ENCODE results near the gene FFAR1. TPM values are rescaled to one million over a fixed set of nuclear protein-coding genes. Genes with fewer than 3 reads are reported as not detected.
"Not testable (repeated sequence)": the region's sequence is repeated elsewhere in the genome, so short reads cannot be mapped to it uniquely, and the experiment has no call there.

The FFAR1 gene
- total RNA-seq, 2 experiments from 2014 or later: not detected

DNA sequence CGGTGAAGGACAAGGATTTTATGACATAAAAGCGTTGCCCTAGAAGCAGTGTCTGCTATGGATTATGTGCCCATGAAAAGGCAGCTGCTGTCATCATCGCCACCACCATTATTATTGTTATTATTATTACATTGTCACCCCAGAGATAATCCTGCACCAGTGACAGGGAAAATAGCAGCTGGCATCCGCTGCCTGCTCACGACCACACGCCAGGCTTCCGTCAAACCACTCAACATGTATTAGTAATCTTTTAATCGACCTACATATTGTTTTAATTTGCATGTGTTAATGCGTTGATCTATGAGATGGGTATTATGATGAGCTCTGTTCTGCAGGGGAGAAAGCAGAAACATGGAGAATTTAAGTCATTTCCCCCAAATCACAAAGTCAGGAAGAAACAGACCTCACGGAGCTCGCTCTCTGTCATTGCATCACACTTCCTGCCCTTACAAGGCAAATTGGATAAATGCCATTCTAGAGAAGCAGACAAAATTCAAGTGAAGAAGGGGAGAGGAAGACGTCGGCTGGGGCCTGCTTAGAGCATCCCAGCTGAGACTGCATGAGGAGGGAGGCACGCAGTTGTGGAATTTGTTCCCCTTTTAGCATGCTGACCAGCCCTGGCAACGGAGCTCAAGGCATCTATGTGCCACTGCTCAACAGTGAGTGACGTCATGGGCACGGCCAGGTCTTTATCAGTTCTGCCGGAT is 10.3 kb downstream of the FFAR1 start, which contains the start of gene FFAR3:
FFAR3 (plus strand) TSS at position 594 of the 707 bp plus-strand sequence. CDS start 431 bp downstream, outside the sequence.
- Mint-ChIP-seq H3K27ac (no peak within 1 kb of the TSS), H3K36me3 (ENCODE audit: low read depth) (no peaks in the 10 kb centered on the region), H3K9me3 (ENCODE audit: insufficient read depth) (no peaks in the 10 kb centered on the region), H3K4me1 (ENCODE audit: low read depth) (peaks cover 11% of the 10 kb centered on the region), H3K4me3 (no peak within 1 kb of the TSS), H3K27me3 (ENCODE audit: low read depth) (peaks cover 3% of the 10 kb centered on the region)
- POLR2A ChIA-PET: no interaction called here
- ATAC-seq (no peak), DNase-seq (no peak)
- CTCF ChIA-PET: interaction anchor here (0.7 to 4.0 kb wide), 7 partner anchors 10 to 137 kb away, joined by 3 to 21 read pairs (median 5); partner anchors contain the start of gene FFAR1

DNA sequence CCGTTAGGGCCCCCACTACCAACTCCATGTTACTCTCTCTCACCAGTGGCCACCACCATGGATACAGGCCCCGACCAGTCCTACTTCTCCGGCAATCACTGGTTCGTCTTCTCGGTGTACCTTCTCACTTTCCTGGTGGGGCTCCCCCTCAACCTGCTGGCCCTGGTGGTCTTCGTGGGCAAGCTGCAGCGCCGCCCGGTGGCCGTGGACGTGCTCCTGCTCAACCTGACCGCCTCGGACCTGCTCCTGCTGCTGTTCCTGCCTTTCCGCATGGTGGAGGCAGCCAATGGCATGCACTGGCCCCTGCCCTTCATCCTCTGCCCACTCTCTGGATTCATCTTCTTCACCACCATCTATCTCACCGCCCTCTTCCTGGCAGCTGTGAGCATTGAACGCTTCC is 11.1 kb downstream of the FFAR1 start:
- CTCF ChIA-PET: interaction anchor here (1.4 to 4.0 kb wide), 2 partner anchors 104 to 136 kb away, joined by 10 to 21 read pairs; no protein-coding TSS in a partner anchor
- ATAC-seq, DNase-seq: not testable (repeated sequence)

DNA sequence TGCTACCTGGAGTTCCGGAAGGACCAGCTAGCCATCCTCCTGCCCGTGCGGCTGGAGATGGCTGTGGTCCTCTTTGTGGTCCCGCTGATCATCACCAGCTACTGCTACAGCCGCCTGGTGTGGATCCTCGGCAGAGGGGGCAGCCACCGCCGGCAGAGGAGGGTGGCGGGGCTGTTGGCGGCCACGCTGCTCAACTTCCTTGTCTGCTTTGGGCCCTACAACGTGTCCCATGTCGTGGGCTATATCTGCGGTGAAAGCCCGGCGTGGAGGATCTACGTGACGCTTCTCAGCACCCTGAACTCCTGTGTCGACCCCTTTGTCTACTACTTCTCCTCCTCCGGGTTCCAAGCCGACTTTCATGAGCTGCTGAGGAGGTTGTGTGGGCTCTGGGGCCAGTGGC is 11.7 kb downstream of the FFAR1 start:
- H3K9me3 Mint-ChIP-seq (ENCODE audit: insufficient read depth); DNase-seq; H3K4me3 Mint-ChIP-seq; POLR2A ChIA-PET; CTCF ChIA-PET; H3K27ac Mint-ChIP-seq; ATAC-seq; H3K36me3 Mint-ChIP-seq (ENCODE audit: low read depth); H3K27me3 Mint-ChIP-seq (ENCODE audit: low read depth): not testable (repeated sequence)
- H3K4me1 Mint-ChIP-seq (ENCODE audit: low read depth): peaks cover 11% of the 10 kb centered on the region

More for the DNA sequence above, 11.1 kb downstream of the FFAR1 start:
- H3K27me3 Mint-ChIP-seq (ENCODE audit: low read depth); POLR2A ChIA-PET; H3K27ac Mint-ChIP-seq; H3K9me3 Mint-ChIP-seq (ENCODE audit: insufficient read depth); H3K4me3 Mint-ChIP-seq; H3K36me3 Mint-ChIP-seq (ENCODE audit: low read depth): not testable (repeated sequence)
- peaks cover 11% of the 10 kb centered on the region for H3K4me1 Mint-ChIP-seq (ENCODE audit: low read depth)

DNA sequence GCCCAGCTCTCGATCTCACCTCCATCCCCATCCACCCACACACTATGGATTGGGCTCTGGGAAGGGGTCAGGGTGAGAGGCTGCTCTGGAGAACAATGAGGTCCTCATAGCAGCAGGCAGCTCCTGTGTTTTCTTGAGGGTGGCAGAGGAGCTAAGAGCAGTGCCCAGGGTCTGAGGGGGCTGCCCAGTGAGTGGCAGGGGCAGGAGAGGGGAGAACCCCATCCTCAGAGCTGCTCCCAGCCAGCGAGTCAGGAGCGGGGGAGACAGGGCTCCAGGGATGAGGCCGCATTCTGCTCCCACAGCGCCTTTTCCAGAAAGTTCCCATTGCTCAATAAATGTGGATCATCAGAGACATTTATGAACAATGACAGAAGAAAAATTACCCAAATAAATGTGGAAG is 12.4 kb downstream of the FFAR1 start:
- H3K9me3 Mint-ChIP-seq (ENCODE audit: insufficient read depth); ATAC-seq; CTCF ChIA-PET; POLR2A ChIA-PET; H3K27ac Mint-ChIP-seq; H3K36me3 Mint-ChIP-seq (ENCODE audit: low read depth); H3K27me3 Mint-ChIP-seq (ENCODE audit: low read depth); H3K4me3 Mint-ChIP-seq; DNase-seq: not testable (repeated sequence)
- H3K4me1 Mint-ChIP-seq (ENCODE audit: low read depth): peaks cover 11% of the 10 kb centered on the region

DNA sequence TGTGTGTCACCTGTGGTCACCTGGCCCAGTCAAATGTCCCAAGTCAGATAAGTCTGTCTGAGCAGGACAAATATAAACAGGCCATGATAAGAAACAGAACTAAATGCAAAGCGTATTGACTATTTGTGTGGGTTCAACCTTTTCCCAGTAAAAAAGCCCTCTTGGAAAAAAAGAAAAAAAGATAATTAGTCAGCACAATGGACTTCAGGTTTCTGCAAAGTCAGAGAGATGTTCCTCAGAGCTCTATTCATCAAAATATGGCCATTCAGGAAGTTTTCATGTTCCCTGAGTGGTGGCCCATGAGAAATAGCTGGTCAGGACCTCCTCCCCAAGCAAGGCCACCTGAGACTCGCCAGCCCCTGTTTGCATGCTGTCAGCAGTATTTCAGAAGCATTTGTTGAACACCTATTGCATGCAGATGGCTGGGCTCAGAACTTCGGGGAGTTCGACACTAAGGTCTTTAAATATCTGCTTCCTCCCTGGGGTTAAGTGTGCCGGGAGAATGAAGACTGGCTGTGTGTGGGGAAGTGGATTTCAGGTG is 13.2 kb downstream of the FFAR1 start:
- ATAC-seq (no peak), DNase-seq (no peak)
- ChIA-PET POLR2A (no interaction called here), CTCF (no interaction called here)
- Mint-ChIP-seq H3K27me3 (ENCODE audit: low read depth) (peaks cover 2% of the 10 kb centered on the region), H3K36me3 (ENCODE audit: low read depth) (no peaks in the 10 kb centered on the region), H3K4me1 (ENCODE audit: low read depth) (peaks cover 11% of the 10 kb centered on the region), H3K4me3 (no peak overlapping the region), H3K27ac (no peak overlapping the region), H3K9me3 (ENCODE audit: insufficient read depth) (no peaks in the 10 kb centered on the region)

DNA sequence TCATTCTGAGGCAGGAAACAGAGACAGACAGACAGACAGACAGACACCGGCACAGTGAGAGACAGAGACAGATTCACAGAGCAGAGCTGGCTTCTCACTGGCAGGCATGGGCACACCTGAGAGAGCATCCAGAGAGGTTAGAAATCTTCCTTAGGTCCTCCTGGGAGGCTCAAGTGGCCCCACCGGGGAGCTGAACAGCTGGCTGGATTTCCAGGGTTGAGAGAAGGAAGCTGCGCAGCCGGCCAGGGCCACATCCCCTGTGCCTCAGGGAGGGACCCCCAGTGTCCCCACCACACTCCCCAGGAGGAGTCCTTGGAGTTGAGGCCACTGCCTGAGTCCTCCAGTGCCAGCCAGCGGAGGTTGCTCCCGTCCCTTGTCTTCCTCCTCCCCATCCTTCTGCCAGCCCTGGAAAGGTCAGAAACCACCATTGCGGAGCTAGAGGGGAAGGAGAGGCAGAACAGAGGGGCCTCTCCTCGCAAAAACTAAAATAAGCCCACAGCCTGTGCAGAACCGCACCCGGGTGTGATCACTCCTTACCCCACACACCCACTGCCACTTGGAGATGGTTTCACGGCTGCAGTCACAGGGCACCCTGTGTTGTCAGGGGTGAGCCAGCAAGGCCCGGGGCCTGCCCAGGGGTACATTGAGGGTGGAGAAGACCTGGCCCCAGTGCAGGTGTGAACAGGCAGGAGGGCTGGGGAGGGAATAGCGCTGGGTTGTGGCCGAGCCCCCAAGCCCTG is 14.7 kb downstream of the FFAR1 start:
- Mint-ChIP-seq H3K27ac (no peak overlapping the region), H3K4me1 (ENCODE audit: low read depth) (peaks cover 10% of the 10 kb centered on the region), H3K36me3 (ENCODE audit: low read depth) (no peaks in the 10 kb centered on the region), H3K9me3 (ENCODE audit: insufficient read depth) (no peaks in the 10 kb centered on the region), H3K27me3 (ENCODE audit: low read depth) (peaks cover 4% of the 10 kb centered on the region), H3K4me3 (no peak overlapping the region)
- DNase-seq (no peak), ATAC-seq (no peak)
- ChIA-PET POLR2A (no interaction called here), CTCF (no interaction called here)

DNA sequence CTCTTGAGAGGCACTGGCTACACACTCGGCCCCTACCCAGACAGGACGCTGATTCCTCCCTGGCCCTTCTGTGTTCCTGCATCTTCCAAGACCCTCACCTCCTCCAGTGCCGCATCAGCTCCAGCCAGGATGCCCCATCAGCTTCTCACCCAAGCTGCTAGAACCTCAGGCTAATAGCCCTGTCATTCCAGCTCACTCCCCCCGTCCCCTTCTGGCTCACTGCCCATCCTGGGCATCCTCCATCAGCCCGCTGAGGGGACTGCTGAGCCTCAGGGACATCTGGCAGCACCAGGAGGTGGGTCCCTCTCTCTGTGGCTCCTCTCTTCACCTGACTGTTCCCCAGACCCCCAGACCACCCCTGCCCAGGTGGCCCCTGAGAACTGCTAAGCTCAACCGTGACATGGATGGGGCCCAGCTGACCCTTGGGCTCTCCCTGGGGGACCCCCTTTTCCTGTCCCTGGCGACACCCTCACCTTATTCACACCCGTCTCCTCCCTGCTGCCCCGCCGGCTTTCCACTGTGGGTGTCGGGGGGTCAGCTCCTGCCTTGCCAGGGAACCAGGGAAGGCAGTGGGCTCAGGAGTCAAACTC is 15.4 kb downstream of the FFAR1 start:
- Mint-ChIP-seq H3K4me3 (no peak overlapping the region), H3K36me3 (ENCODE audit: low read depth) (no peaks in the 10 kb centered on the region), H3K9me3 (ENCODE audit: insufficient read depth) (no peaks in the 10 kb centered on the region), H3K4me1 (ENCODE audit: low read depth) (peaks cover 4% of the 10 kb centered on the region), H3K27ac (no peak overlapping the region), H3K27me3 (ENCODE audit: low read depth) (peaks cover 9% of the 10 kb centered on the region)
- ATAC-seq (no peak), DNase-seq (no peak)
- ChIA-PET POLR2A (no interaction called here), CTCF (no interaction called here)

DNA sequence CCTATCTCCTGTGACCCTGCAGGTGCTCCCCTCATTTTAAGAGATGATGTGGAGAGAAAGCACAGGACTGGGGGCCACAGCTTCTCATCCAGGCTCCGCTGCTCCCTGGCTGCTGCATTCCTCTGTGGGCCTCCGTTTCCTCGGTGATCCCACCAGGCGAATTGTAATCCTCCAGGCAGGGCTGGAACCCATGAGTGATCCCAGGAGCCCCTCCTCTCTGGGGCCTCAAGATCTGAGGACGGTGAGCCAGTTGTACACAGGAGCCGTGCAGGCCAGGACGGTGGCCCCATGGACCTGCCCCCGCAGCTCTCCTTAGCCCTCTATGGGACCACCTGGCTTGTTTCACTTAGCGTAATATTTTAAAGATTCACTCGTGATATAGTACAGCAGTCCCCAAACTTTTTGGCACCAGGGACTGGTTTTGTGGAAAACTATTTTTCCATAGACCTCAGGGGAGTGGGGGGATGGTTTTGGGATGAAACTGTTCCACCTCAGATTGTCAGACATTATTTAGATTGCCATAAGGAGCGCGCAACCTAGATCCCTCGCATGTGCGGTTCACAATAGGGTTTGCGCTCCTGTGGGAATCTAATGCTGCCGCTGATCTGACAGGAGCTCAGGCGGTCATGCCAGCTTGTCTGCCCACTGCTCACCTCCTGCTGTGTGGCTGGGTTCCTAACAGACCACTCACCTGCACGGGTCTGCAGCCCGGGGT is 16.2 kb downstream of the FFAR1 start:
- Mint-ChIP-seq H3K4me1 (ENCODE audit: low read depth) (no peaks in the 10 kb centered on the region), H3K4me3 (no peak overlapping the region), H3K27ac (no peak overlapping the region), H3K36me3 (ENCODE audit: low read depth) (no peaks in the 10 kb centered on the region), H3K27me3 (ENCODE audit: low read depth) (peaks cover 16% of the 10 kb centered on the region), H3K9me3 (ENCODE audit: insufficient read depth) (no peaks in the 10 kb centered on the region)
- ChIA-PET CTCF (interaction anchor here (1.0 kb wide), 1 partner anchor 145 kb away, joined by 3 read pairs; no protein-coding TSS in a partner anchor), POLR2A (no interaction called here)
- DNase-seq (no peak), ATAC-seq (no peak)

DNA sequence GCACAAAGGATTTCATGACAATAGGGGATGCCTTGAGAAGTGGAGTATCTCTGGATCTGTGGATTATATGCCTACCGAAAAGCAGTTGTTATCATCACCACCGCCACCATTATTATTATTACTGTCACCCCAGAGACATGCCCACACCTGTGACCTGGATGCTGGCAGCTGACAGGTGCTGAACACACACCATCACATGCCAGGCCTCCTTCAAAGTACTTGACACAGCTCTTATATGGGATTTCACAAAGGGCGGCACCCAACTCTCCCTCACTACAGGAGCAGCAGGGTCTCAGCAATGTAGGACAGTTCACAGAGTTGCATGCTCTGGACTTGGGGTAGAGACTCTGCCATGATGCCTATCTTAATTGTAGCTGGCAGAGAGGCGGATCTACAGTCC is 17.6 kb downstream of the FFAR1 start:
- Mint-ChIP-seq H3K27ac (no peak overlapping the region), H3K4me3 (no peak overlapping the region), H3K9me3 (ENCODE audit: insufficient read depth) (no peaks in the 10 kb centered on the region), H3K36me3 (ENCODE audit: low read depth) (no peaks in the 10 kb centered on the region), H3K27me3 (ENCODE audit: low read depth) (peaks cover 22% of the 10 kb centered on the region), H3K4me1 (ENCODE audit: low read depth) (no peaks in the 10 kb centered on the region)
- no peak for ATAC-seq
- DNase-seq: no peak
- CTCF ChIA-PET: no interaction called here
- POLR2A ChIA-PET: no interaction called here

DNA sequence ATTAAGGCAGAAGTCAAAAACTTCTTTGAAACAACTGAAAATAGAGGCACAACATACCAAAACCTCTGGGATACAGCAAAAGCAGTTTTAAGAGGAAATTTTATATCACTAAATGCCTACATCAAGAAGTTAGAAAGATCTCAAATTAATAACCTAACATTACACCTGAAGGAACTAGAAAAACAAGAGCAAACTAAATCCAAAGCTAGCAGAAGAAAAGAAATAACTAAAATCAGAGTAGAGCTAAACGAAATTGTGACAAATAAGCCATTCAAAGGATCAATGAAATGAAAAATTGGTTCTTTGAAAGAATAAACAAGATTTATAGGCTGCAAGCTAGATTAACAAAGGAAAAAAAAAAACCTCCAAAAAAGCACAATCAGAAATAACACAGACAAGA is 20.7 kb downstream of the FFAR1 start:
- ATAC-seq (no peak), DNase-seq (no peak)
- ChIA-PET CTCF (no interaction called here), POLR2A (no interaction called here)
- no peak overlapping the region for H3K4me3 Mint-ChIP-seq
- H3K4me1 Mint-ChIP-seq (ENCODE audit: low read depth): no peaks in the 10 kb centered on the region
- no peak overlapping the region for H3K27ac Mint-ChIP-seq
- H3K36me3 Mint-ChIP-seq (ENCODE audit: low read depth): no peaks in the 10 kb centered on the region
- H3K9me3 Mint-ChIP-seq (ENCODE audit: insufficient read depth): no peaks in the 10 kb centered on the region
- H3K27me3 Mint-ChIP-seq (ENCODE audit: low read depth): peaks cover 22% of the 10 kb centered on the region

DNA sequence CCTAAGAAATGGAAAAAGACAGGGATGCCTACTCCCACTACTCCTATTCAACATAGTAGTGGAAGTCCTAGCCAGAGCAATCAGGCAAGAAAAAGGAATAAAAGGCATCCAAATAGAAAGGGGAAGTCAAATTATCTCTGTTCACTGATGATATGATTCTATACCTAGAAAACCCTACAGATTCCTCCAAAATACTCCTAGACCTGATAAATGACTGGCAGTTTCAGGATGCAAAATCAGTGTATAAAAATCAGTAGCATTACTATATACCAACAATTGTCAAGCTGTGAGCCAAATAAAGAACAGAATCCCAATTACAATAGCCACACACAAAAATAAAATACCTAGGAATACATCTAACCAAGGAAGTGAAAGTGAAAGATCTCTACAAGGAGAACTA is 21.8 kb downstream of the FFAR1 start:
- ATAC-seq (no peak), DNase-seq (no peak)
- CTCF ChIA-PET: no interaction called here
- Mint-ChIP-seq H3K9me3 (ENCODE audit: insufficient read depth) (no peaks in the 10 kb centered on the region), H3K27me3 (ENCODE audit: low read depth) (peaks cover 22% of the 10 kb centered on the region), H3K4me1 (ENCODE audit: low read depth) (no peaks in the 10 kb centered on the region), H3K4me3 (no peak overlapping the region), H3K27ac (no peak overlapping the region), H3K36me3 (ENCODE audit: low read depth) (no peaks in the 10 kb centered on the region)
- POLR2A ChIA-PET: no interaction called here

Data from activated CD8-positive, alpha-beta T cell treated with anti-CD3 and anti-CD28 coated beads, Interleukin-2, amount 10 ng/mL, durations not matched to agents 7 days and 5 days (primary cell).